GM19324 (cell line): ENCODE results near the gene GALNS.

Experiments
- ATAC-seq: cut with Tn5 transposase; IDR thresholded peaks from one replicate; pipeline ENCODE4 v1.9.1; 2021; ENCODE audit warnings: mild to moderate bottlenecking, moderate library complexity; ENCODE audit not compliant: unreplicated experiment, low FRiP score

The GALNS gene

GRCh38 chr16:88861359-88861758 lies 4.6 kb upstream of the GALNS start:
- no peak for ATAC-seq

- ATAC-seq, result no peak
Observed at GRCh38 chr16:88859381-88860091, 2.8 kb upstream of the GALNS start.

- peak; percentile 31 for ATAC-seq
Observed at GRCh38 chr16:88857728-88858339, 1.1 kb upstream of the GALNS start.

GRCh38 chr16:88856122-88856827 lies 472 bp downstream of the GALNS start:
- ATAC-seq, result no peak

GRCh38 chr16:88855736-88856121 lies 1.0 kb downstream of the GALNS start:
- no peak for ATAC-seq

GRCh38 chr16:88855176-88855575 lies 1.6 kb downstream of the GALNS start:
- ATAC-seq, result no peak

GRCh38 chr16:88854306-88855111 lies 2.2 kb downstream of the GALNS start:
- no peak for ATAC-seq

- ATAC-seq, result no peak
Observed at GRCh38 chr16:88853325-88853941, 3.3 kb downstream of the GALNS start.

- no peak for ATAC-seq
Observed at GRCh38 chr16:88851616-88852015, 5.1 kb downstream of the GALNS start.

- no peak for ATAC-seq
Observed at GRCh38 chr16:88850531-88851199, 6.1 kb downstream of the GALNS start.

GRCh38 chr16:88848557-88848956 lies 8.2 kb downstream of the GALNS start:
- no peak for ATAC-seq

- no peak for ATAC-seq
Observed at GRCh38 chr16:88847654-88848053, 9.1 kb downstream of the GALNS start.

GRCh38 chr16:88846088-88846487 lies 10.7 kb downstream of the GALNS start:
- ATAC-seq, result no peak

GRCh38 chr16:88844419-88845036 lies 12.2 kb downstream of the GALNS start:
- no peak for ATAC-seq

GRCh38 chr16:88843256-88843655 lies 13.5 kb downstream of the GALNS start:
- no peak for ATAC-seq

- no peak for ATAC-seq
Observed at GRCh38 chr16:88842806-88843205, 13.9 kb downstream of the GALNS start.

- ATAC-seq, result no peak
Observed at GRCh38 chr16:88842308-88842756, 14.4 kb downstream of the GALNS start.

- ATAC-seq, result no peak
Observed at GRCh38 chr16:88841521-88842307, 15.0 kb downstream of the GALNS start.
